Stimulated activated CD8-positive, alpha-beta memory T cell treated with anti-CD3 and anti-CD28 coated beads, Interleukin-7, amount 100 ng/mL, for 4 hours (primary cell): Measurements from ENCODE around the gene FGF19.

ENCODE experiments used
- DNase-seq, 2 donors: peaks; one replicate each; pipeline ENCODE4 v3.0.0-alpha.2; 2020; ENCODE audit warnings: low read depth in 2 of 2

Gene FGF19

DNA sequence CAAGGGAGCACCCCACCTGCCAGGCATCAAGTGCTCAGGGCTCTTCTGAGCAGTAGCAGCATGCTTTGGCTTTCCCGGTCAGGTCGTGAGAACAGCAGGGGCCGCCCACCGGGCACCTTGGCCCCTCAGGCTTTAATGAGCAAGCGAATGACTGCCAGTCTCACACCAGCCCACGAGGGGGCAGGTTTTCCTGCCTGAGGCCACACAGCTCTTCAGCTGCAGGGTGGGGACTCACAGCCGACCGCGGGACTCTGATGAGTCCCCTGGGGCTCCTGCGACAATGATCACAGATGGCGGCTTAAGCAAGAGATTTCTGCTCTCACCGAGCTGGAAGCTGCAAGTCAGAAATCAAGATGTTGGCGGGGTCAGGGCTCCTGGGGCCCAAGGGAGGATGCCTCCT lies 14.3 kb upstream of the FGF19 start:
- DNase-seq = no peak

DNA sequence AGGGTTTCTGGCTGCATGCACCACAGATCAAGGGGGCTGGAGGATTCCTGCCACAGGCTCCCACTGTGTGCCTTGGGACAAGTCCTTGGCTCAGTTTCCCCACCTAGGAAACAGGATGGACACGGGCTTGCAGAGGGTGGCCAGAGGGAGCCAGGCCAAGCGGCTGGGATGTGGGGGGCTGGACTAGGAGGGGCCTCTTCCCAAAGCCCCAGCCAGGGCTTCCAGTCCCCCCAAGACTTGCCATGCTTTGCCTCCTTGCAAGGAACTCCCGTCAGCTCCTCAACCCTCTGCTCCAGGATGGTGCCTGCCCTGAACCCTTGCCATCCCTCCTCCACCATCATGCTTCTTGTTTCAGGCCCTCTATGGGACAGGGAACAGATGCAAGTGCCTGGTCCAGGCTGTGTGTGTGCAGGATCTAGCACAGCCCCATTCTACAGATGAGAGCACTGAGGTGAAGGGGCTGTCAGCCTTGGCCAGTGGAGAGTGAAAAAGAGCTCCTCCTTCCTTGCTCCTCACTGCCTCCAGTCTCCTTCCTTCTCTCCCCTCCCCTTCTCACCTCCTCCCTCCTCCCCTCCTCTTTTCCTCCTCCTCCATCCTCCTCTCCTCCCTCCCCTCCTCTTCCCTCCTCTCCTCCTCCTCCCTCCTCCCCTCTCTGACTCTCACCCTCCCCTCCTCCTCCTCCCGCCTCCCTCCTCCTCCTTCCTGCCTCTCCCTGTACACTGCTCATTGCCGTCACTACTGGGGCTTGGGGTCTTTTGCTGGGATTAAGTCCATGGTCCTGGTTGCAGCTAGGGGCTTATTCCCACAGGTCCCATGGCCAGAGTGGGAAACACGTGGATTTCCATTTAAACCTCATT lies 13.3 kb upstream of the FGF19 start:
- no peak for DNase-seq

DNA sequence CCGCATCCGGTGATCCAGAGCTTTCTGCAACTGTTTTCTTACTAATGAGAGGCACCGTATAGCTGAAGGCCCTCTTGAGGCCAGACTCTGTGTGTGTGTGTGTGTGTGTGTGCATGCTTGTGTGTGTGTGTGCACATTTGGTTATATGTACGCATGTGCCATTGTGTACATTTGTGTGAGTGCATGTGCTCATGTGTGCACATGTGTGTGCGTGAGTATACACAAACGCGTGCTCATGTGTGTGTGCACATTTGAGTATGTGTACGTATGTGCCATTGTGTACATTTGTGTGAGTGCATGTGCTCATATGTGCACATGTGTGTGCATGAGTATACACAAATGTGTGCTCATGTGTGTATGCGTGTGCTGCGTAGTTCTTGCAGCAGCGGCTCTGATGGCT lies 12.3 kb upstream of the FGF19 start:
- no peak for DNase-seq

- DNase-seq = no peak
These were observed 11.6 kb upstream of the FGF19 start for GRCh38 chr11:69715446-69715845.

DNA sequence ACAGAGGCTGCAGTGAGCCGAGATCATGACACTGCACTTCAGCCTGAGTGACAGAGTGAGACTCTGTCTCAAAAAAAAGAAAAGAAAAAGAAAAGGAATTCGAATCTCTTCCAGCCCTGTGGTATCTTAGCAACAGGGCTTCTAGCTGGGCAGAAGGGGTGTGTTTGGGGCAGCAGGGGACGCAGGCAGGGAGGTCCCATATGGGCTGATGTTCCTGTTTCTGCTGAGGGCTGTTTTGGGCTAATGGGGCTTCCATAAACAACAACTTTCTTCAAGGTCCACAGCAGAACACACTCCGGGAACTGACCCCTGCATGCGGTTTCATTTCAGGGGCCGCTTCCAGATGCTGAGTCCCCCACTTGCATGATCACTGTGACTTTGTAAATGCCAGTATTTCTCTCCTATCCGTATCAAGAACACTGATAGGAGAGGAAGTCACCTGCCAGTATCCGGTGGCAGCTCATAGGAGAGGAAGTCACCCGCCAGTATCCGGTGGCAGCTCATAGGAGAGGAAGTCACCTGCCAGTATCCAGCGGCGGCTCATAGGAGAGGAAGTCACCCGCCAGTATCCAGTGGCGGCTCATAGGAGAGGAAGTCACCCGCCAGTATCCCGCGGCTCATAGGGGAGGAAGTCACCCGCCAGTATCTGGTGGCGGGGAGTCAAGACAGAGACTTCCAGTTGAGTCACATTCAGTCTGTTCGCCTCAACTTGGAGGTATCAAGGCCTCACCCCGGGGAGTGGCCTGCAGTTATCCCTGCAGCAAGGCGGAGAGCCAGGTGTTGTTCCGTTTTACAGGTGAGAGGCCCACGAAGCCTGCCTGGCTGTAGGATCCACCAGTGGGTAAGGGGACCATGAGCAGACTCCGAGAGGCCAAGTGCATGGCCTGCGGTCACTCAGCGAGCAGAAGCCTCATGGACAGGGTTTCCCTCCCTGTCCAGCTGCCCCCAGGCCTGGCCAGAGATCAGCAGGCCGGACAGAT lies 8.3 kb upstream of the FGF19 start:
- no peak for DNase-seq

GRCh38 chr11:69708736-69709401 lies 5.0 kb upstream of the FGF19 start:
- DNase-seq = no peak

- no peak for DNase-seq
These were observed 3.4 kb upstream of the FGF19 start for GRCh38 chr11:69707176-69707575.

- no peak for DNase-seq
These were observed 2.3 kb upstream of the FGF19 start for GRCh38 chr11:69705901-69706787.

GRCh38 chr11:69705351-69705811 lies 1.6 kb upstream of the FGF19 start:
- no peak for DNase-seq

DNA sequence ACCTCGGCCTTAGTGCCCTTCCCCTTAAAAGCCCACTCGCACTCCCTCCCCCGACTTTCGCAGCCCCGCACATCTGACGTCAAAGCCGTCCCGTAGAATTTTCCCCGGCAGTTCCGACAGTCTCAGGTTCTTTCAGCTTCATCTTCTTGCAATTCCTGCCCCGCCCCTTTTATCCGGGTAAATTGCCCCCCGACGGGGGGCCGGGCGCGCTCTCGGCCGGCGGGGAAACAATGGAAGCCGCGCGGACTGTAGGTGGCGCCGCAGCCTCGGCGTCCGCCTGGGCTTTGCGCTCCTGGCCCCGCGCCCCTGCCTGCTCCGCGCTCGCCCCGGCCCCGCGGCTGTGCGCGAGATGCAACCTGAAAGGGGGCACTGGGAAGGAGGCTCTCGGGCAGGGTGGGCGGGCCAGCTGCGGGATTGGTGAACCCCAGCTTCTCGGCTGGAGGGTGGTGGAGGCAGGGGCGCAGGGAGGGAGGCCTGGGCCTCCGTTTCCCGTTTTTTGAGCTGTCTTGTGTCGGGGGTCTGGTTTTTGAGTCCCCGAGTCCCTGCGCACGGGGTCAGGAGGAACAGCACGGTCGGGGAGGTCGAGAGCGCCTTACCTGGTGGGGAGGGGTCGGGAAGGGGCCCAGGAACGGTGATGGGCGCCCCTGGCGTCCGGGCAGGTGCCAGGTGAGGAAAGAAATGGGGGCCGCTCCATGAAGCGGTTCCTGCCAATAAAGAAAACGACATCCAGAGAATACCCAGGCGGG lies 859 bp upstream of the FGF19 start:
- DNase-seq = no peak

DNA sequence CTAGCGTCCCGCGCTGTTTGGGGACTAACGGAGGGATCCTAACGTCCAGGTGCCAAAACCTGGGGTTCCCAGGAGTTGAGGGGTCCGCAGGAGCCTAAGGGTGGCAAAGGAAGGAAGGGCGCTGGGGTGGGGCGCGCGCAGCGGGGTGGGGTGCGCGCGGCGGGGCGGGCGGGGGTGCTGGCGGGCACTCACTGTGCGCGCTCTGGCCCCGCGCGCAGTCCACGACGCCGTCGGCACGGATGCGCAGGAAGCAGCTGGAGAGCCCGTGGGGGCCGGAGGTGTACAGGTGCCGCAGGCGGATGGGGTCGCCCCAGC lies 412 bp downstream of the FGF19 start:
- DNase-seq = no peak

GRCh38 chr11:69702769-69703452 lies 911 bp downstream of the FGF19 start:
- DNase-seq = no peak

GRCh38 chr11:69702239-69702691 lies 1.6 kb downstream of the FGF19 start:
- no peak for DNase-seq

DNA sequence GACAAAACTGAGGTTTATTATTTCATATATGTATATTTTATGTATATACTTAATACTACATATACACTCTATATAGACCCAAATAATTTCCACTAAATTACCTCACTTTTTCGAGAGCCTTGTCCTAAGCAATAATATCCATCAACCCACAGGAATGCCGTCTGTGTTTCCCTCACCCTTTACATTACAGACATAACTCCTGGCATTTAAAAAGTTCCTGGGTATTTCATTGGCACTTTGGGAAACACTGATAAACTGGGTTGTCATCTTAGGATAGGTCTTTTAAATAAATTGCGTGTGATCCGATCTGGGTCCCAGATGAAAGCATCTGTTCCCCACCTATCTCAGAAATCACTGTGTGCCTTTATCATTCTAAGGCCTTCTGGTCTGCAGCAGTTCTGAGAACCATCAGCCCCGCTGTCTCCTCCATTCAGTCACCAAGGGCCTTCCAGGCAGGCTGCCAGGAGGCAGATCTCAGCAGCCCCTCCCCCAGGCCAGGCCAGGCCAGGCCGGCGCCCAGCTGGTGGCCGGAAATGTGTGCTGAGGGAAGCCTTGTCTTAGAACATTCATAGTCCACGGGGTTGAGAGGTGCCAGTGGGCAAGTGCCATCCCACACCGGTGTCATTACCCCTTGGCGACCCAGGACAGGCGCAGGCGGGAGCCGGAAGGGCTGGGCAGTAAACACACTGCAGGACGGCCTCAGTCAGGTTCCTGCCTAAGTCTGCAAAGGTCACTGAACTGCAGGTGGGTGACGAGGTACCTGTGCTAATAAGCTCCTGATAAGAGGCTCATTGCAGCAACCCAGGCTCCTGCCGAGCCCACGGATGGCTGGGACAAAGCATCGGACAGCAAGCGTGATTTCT lies 3.3 kb downstream of the FGF19 start:
- no peak for DNase-seq

GRCh38 chr11:69699213-69699612 lies 4.6 kb downstream of the FGF19 start:
- no peak for DNase-seq

DNA sequence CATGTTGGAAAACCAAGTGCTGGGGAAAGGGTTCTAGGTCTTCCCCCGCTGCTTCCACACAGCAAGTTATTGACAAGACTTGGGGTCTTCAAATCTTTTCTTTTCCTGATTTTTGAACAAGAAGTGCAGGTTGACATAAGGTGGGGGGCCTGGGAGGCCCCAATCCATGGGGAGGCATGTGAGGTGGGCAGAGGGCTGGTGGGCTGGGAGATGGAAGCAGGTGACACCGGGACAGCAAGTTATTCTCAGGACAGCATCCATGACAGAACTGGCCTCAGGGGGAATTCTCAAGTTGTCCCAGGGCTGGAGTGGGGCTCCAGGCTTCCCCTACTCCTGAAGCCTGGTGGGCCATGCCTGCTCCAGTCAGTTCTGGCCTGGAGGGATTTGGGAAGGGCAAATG lies 5.5 kb downstream of the FGF19 start:
- DNase-seq = no peak

DNA sequence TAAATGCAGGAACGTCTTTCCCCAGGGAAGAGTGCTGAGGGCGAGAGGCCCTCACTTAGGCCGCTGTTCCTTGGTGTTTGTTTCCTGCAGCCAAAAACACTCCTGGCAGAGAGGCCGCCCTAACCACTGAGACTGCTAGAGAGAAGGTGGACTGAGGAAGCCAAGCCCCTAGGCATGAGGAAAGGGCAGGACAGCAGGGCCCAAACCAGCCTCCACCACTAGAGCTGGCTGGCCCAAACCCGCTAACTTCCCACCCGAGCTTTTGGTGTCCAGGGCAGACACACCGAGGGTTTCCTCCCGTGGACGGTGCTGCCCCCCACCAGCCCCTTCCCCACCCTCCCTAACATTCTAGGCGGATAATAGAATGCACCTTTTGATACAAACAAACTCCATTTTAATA lies 6.0 kb downstream of the FGF19 start:
- no peak for DNase-seq

DNA sequence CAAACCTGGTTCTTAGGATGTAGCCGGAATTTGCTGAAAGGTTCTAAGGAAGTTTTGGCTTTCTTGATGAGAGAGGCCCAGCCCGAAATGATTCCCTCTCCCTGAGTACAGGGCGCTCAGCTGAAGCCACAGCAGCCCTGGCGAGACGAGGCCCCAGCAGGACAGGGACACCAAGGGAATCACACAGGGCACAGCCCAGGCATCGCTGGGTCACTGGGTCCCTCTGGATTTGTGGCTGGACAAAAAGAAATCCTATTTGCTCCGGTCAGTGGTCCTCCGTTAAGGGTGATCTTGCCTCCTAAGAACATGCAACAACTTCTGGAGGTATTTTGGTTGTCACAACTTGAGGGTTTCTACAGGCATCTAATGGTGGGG lies 6.4 kb downstream of the FGF19 start:
- no peak for DNase-seq
